Hepatic stellate cell (primary cell): ENCODE measurements around the gene VPREB3.
"Not testable (repeated sequence)": the region's sequence is repeated elsewhere in the genome, so short reads cannot be mapped to it uniquely, and the experiment has no call there.

ENCODE experiments used
- DNase-seq: peaks from one replicate; pipeline ENCODE4 v3.0.0; 2011; ENCODE audit warnings: low spot score

VPREB3 gene

GRCh38 chr22:23742505-23743264 is 11.5 kb downstream of the VPREB3 start:
- DNase-seq, result no peak

- DNase-seq, result no peak
Measured at GRCh38 chr22:23737696-23738095, 16.5 kb downstream of the VPREB3 start.

GRCh38 chr22:23728108-23728507 is 26.1 kb downstream of the VPREB3 start:
- DNase-seq, result not testable (repeated sequence)

- DNase-seq, result no peak
Measured at GRCh38 chr22:23722724-23723123, 31.5 kb downstream of the VPREB3 start.

- DNase-seq, result no peak
Measured at GRCh38 chr22:23722160-23722559, 32.1 kb downstream of the VPREB3 start.

GRCh38 chr22:23720855-23721254 is 33.4 kb downstream of the VPREB3 start:
- no peak for DNase-seq

GRCh38 chr22:23718371-23719165 is 35.7 kb downstream of the VPREB3 start:
- DNase-seq, result no peak

- peak; percentile 93 for DNase-seq
Measured at GRCh38 chr22:23716811-23717801, 37.1 kb downstream of the VPREB3 start.

GRCh38 chr22:23715806-23716375 is 38.3 kb downstream of the VPREB3 start:
- DNase-seq, result no peak

- DNase-seq, result no peak
Measured at GRCh38 chr22:23714596-23715578, 39.3 kb downstream of the VPREB3 start.

GRCh38 chr22:23713696-23714595 is 40.3 kb downstream of the VPREB3 start:
- no peak for DNase-seq

GRCh38 chr22:23712256-23712655 is 42.0 kb downstream of the VPREB3 start:
- no peak for DNase-seq

GRCh38 chr22:23709107-23709506 is 45.1 kb downstream of the VPREB3 start:
- no peak for DNase-seq

GRCh38 chr22:23708270-23708669 is 46.0 kb downstream of the VPREB3 start:
- no peak for DNase-seq

- DNase-seq, result no peak
Measured at GRCh38 chr22:23705358-23705757, 48.9 kb downstream of the VPREB3 start.

- no peak for DNase-seq
Measured at GRCh38 chr22:23704829-23705228, 49.4 kb downstream of the VPREB3 start.

GRCh38 chr22:23704062-23704461 is 50.2 kb downstream of the VPREB3 start:
- no peak for DNase-seq
